Activated T-cell treated with anti-CD3 and anti-CD28 coated beads for 4 hours (primary cell): ENCODE measurements around the gene PLXNA2.

Experiments
- DNase-seq: peaks from one replicate; pipeline ENCODE4 v3.0.0-alpha.2; 2020

The PLXNA2 gene

GRCh38 chr1:207985996-207986395 lies 258.2 kb downstream of the PLXNA2 start:
- no peak for DNase-seq

- DNase-seq = no peak
Measured at GRCh38 chr1:207984831-207985572, 259.2 kb downstream of the PLXNA2 start.

- DNase-seq = no peak
Measured at GRCh38 chr1:207983044-207983635, 261.0 kb downstream of the PLXNA2 start.

DNA sequence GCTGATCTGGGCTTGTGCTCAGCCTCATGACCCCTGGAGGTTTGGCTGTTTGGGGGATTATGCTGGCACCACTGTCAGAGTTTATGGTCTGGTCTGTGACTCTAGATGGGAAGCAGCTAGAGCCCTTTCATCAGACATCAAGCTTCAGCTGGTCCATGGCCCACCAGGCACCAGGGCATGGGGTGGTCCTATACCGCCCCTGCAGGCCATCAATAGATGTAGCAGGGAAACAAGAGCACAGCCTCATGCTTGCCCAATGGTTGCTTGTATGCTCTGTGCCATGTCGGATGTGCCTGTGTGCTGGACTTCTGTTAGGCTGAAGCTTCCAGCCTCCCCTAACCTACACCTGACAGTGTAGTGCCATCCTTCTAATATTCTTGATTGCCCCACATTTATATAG lies 262.2 kb downstream of the PLXNA2 start:
- no peak for DNase-seq

DNA sequence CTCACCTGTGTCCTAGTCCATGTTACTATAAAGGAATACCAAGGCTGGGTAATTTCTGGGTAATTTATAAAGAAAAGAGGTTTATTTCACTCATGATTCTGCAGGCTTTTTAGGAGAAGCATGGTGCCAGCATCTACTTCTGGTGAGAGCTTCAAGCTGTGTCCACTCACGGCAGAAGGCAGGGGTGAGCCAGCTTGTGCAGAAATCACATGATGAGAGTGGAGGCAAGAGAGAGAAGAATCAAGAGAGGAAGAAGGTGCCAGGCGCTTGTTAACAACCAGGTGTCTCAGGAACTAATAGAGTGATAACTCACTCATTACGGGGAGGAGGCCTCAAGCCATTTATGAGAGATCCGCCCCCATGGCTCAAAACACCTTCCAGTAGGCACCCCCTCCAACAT lies 265.7 kb downstream of the PLXNA2 start:
- no peak for DNase-seq

DNA sequence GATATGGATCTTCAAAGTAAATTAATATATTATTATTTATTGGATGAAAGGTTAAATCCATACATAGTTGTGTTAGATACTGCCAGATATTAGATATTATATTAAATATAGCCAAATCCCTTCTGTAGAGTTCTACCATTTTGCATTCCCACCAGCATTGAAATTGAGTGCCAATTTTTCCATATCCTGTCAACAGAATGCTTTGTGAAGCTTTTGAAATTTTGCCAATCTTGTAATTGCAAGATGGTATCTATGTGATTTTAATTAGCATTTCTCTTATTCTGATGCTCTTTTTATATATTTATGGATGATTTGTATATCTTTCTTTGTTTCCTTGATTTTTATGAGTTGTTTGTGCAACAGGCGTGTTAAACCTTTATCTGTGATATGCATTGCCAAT lies 266.3 kb downstream of the PLXNA2 start:
- DNase-seq = no peak

GRCh38 chr1:207973898-207974568 lies 270.2 kb downstream of the PLXNA2 start:
- no peak for DNase-seq

DNA sequence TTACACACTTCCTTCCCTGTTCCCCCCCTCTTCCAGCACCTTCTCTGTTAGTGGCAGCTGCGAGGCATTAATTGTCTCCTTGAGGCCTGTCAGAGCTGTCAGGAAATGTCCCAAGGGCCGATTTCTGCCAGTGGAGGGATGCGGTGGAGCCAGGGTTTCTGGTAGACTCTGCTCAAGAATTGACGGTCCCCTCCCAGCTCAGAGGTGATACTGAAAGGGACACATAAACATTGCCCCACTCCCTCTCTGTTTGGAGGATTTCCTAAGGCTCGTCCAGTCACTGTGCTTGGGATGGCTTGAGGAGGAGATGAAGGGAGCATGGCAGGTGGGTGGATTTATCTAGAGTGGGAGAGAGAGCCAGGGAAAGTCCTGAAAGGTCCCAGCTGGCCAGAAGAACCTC lies 271.8 kb downstream of the PLXNA2 start:
- no peak for DNase-seq
